HL-60 (cell line): ENCODE data around the gene AXIN1.

Experiments
- DNase-seq, 2 experiments: peaks; one replicate each; pipeline ENCODE4 v3.0.0-alpha.2; 2010 to 2020; ENCODE audit warnings: low read depth in 1 of 2, low spot score in 1 of 2
- H3K27ac ChIP-seq: fragments of 250-450 bp; sonication (Bioruptor Pico); replicated peaks from 2 replicates; pipeline ENCODE4 v1.5.1; 2020; ENCODE audit warnings: mild to moderate bottlenecking, moderate library complexity
- H3K27me3 ChIP-seq: fragments of 250-450 bp; sonication (Bioruptor Pico); 2 replicates; pipeline ENCODE4 v1.5.1; 2021; ENCODE audit warnings: mild to moderate bottlenecking, moderate library complexity; ENCODE audit not compliant: insufficient read depth, poor library complexity, severe bottlenecking
- H3K4me3 ChIP-seq: replicated peaks from 2 replicates; pipeline ENCODE4 v1.5.1; 2011; ENCODE audit warnings: mild to moderate bottlenecking, control low read depth, low read length; ENCODE audit not compliant: insufficient read depth
- GABPA ChIP-seq: IDR thresholded peaks from 2 replicates; pipeline ENCODE4 v1.6.1; 2012; ENCODE audit warnings: low read depth
- POLR2AphosphoS5 ChIP-seq: IDR thresholded peaks from 2 replicates; pipeline ENCODE4 v1.6.1; 2012; ENCODE audit warnings: low read depth
- SPI1 ChIP-seq: IDR thresholded peaks from 2 replicates; pipeline ENCODE4 v1.6.1; 2012; ENCODE audit warnings: low read depth, mild to moderate bottlenecking, borderline replicate concordance
- TF ChIP-seq, protein P1 (sequence below): IDR thresholded peaks from one replicate; pipeline ENCODE4 v1.5.1; 2011; ENCODE audit warnings: low read length, control low read depth, inconsistent platforms; ENCODE audit not compliant: insufficient read depth
- TF ChIP-seq, protein P2 (sequence below): IDR thresholded peaks from 2 replicates; pipeline ENCODE4 v1.6.1; 2012; ENCODE audit warnings: low read depth; ENCODE audit not compliant: insufficient replicate concordance

The AXIN1 gene

DNA sequence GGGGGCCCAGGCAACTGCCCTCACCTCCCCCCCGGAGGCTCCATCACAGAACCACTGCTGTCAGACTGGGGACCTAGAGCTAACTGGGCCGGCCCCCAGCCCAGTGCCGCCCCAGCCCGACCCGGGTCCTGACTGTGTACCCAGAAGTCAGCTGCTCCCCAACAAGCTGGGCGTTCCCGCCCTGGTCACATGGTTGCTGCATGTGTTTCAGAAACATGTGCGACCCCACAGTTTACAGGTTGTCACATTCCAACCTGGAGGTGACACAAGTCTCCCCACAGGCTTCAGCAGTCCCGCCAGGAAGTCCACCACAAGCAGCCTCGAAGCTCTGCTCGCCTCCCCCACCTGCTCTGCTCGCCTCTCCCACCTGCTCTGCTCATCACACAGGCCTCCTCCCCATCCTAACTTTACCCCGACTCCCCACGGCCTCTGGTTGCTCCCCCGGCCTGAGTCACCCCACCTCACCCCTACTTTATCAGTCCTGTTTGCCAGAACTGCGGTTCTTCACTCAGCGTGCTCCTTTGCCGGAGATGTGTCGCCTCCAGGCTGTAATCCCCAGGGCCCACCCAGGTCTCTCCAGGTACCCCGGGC, 16.8 kb upstream of the AXIN1 start:
- no peak for DNase-seq
- TF ChIP-seq GABPA: no peak
- no peak for TF ChIP-seq SPI1
- TF ChIP-seq, protein P1, sequence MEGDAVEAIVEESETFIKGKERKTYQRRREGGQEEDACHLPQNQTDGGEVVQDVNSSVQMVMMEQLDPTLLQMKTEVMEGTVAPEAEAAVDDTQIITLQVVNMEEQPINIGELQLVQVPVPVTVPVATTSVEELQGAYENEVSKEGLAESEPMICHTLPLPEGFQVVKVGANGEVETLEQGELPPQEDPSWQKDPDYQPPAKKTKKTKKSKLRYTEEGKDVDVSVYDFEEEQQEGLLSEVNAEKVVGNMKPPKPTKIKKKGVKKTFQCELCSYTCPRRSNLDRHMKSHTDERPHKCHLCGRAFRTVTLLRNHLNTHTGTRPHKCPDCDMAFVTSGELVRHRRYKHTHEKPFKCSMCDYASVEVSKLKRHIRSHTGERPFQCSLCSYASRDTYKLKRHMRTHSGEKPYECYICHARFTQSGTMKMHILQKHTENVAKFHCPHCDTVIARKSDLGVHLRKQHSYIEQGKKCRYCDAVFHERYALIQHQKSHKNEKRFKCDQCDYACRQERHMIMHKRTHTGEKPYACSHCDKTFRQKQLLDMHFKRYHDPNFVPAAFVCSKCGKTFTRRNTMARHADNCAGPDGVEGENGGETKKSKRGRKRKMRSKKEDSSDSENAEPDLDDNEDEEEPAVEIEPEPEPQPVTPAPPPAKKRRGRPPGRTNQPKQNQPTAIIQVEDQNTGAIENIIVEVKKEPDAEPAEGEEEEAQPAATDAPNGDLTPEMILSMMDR: no peak
- TF ChIP-seq, protein P2, sequence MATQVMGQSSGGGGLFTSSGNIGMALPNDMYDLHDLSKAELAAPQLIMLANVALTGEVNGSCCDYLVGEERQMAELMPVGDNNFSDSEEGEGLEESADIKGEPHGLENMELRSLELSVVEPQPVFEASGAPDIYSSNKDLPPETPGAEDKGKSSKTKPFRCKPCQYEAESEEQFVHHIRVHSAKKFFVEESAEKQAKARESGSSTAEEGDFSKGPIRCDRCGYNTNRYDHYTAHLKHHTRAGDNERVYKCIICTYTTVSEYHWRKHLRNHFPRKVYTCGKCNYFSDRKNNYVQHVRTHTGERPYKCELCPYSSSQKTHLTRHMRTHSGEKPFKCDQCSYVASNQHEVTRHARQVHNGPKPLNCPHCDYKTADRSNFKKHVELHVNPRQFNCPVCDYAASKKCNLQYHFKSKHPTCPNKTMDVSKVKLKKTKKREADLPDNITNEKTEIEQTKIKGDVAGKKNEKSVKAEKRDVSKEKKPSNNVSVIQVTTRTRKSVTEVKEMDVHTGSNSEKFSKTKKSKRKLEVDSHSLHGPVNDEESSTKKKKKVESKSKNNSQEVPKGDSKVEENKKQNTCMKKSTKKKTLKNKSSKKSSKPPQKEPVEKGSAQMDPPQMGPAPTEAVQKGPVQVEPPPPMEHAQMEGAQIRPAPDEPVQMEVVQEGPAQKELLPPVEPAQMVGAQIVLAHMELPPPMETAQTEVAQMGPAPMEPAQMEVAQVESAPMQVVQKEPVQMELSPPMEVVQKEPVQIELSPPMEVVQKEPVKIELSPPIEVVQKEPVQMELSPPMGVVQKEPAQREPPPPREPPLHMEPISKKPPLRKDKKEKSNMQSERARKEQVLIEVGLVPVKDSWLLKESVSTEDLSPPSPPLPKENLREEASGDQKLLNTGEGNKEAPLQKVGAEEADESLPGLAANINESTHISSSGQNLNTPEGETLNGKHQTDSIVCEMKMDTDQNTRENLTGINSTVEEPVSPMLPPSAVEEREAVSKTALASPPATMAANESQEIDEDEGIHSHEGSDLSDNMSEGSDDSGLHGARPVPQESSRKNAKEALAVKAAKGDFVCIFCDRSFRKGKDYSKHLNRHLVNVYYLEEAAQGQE: no peak
- TF ChIP-seq POLR2AphosphoS5: no peak

DNA sequence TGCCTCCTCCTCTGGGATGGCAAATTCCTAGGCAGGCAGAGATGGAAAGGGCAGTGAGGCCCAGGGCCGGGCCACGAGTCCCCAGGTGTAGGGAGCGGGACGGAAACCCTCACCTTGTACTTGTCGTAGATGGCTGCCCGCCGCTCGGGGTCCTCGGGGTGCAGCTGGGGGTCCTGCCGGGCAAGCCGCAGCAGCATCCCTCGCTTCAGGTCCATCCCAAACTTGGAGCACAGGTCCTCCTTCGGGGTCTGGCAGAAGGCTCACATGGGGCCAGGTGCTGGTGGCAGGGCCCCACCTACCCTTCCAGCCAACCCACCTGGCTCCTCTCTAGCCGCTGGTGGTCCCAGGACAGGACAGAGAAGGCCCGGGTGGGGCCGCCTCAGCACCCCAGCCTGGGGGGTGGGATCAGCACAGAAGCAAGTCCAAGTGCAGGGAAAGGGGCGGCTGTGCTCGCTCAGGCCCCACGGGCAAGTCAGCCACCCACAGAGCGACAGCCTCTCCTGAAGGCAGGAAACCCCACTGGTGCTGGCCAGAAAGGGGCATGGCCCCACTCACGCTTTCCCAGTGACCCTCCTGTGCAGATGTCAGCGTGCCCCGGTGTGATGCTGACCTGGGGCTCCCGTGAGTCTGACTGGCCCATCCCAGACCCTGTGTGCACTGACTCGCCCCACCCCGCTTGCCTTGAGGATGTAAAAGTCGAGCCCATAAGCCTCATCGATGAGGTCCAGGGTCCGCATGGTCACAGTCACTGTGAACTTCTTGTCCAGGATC, 16.1 kb upstream of the AXIN1 start:
- Histone ChIP-seq H3K27ac (no peak overlapping the region), H3K27me3 (no peaks in the 10 kb centered on the region), H3K4me3 (no peak overlapping the region)
- DNase-seq: no peak
- TF ChIP-seq, protein P1: no peak
- TF ChIP-seq GABPA: no peak

More for the DNA sequence above, 16.8 kb upstream of the AXIN1 start:
- Histone ChIP-seq H3K27ac (no peak overlapping the region), H3K27me3 (no peaks in the 10 kb centered on the region), H3K4me3 (no peak overlapping the region)

DNA sequence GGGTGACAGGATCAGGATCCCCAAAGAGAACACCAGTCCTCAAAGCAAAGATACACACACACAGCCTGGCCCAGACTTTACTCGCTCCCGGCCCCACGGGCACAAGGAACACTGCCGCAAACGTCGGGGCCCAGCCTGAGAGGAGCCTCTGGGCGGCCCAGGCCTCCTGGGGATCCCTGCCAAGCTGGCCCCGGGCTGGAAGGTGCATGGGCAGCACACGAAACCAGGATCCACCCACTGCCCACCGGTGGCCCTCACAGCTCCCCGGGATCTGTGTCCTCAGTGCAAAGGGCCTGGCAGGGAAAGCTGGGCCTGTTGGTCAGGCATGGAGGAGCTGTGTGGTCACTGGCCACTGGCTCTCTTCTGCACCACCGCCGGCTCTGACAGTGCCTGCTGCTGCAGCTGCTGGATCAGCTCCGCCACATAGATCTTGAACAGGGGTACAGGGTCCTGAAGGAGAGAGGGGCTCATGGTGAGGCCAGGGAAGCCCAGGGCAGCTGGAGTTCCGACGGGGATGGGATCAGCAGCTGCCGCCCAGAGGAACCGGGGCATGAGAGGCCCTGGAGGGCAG, 14.9 kb upstream of the AXIN1 start:
- H3K27ac ChIP-seq: no peak overlapping the region
- no peak overlapping the region for H3K4me3 ChIP-seq
- H3K27me3 ChIP-seq: no peaks in the 10 kb centered on the region
- no peak for DNase-seq
- TF ChIP-seq, protein P2: no peak

DNA sequence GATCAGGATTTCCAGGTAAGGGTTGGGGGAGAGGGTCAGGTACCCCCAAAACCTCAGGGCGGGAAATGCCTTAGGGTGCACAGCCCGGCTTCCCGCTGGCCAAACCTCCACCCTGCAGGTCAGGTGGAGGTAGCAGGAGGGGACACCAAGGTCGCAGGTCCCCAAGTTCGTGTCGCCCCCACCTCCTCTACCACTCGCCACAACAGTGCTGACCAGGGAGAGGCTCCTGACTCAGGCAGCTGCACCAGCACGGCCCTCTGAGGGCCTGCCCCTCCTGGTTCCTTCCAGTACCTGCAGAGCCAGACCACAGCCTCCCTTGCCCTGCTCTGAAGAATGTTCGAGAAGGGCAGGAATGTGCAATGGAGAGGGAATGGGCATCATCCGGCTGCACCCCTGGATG, 14.0 kb upstream of the AXIN1 start:
- TF ChIP-seq, protein P2: no peak
- TF ChIP-seq, protein P1: no peak
- TF ChIP-seq POLR2AphosphoS5: no peak
- TF ChIP-seq SPI1: no peak
- TF ChIP-seq GABPA: no peak
- H3K27me3 ChIP-seq: no peaks in the 10 kb centered on the region
- DNase-seq: no peak
- no peak overlapping the region for H3K4me3 ChIP-seq
- no peak overlapping the region for H3K27ac ChIP-seq
